Cortex of kidney (tissue), 1 donor: Measurements from ENCODE around the gene INAFM2.

Experiments
- DNase-seq: peaks from one replicate; lab custom pipeline; 2025; lab: John Stamatoyannopoulos, UW

The INAFM2 gene

GRCh38 chr15:40323239-40323952 lies at the start of gene INAFM2:
TSS of gene INAFM2 (plus strand) at chr15:40323692. CDS start at chr15:40324056, 364 bp downstream.
- DNase-seq = no peak

- DNase-seq = no peak
Observed at GRCh38 chr15:40274350-40275274, 48.9 kb upstream of the INAFM2 start.

GRCh38 chr15:40275523-40275922 lies 48.0 kb upstream of the INAFM2 start:
- no peak for DNase-seq

GRCh38 chr15:40275954-40276353 lies 47.5 kb upstream of the INAFM2 start:
- no peak for DNase-seq

- no peak for DNase-seq
Observed at GRCh38 chr15:40276927-40277326, 46.6 kb upstream of the INAFM2 start.

GRCh38 chr15:40277471-40277870 lies 46.0 kb upstream of the INAFM2 start:
- DNase-seq = no peak

GRCh38 chr15:40278026-40278425 lies 45.5 kb upstream of the INAFM2 start:
- DNase-seq = no peak

- DNase-seq = no peak
Observed at GRCh38 chr15:40279437-40280141, 43.9 kb upstream of the INAFM2 start.

GRCh38 chr15:40280260-40281056 lies 43.0 kb upstream of the INAFM2 start:
- no peak for DNase-seq

GRCh38 chr15:40281057-40281800 lies 42.3 kb upstream of the INAFM2 start:
- DNase-seq = no peak

- DNase-seq = no peak
Observed at GRCh38 chr15:40281801-40282146, 41.7 kb upstream of the INAFM2 start.

- no peak for DNase-seq
Observed at GRCh38 chr15:40282147-40282868, 41.2 kb upstream of the INAFM2 start.

GRCh38 chr15:40282869-40283614 lies 40.5 kb upstream of the INAFM2 start, which contains the start of gene ANKRD63:
TSS of gene ANKRD63 (minus strand) at chr15:40283064. CDS start at chr15:40282586, 478 bp downstream.
- DNase-seq = no peak

GRCh38 chr15:40283615-40284300 lies 39.7 kb upstream of the INAFM2 start:
- no peak for DNase-seq

GRCh38 chr15:40285151-40285550 lies 38.3 kb upstream of the INAFM2 start:
- no peak for DNase-seq

- DNase-seq = no peak
Observed at GRCh38 chr15:40285554-40286011, 37.9 kb upstream of the INAFM2 start.

GRCh38 chr15:40286061-40286532 lies 37.4 kb upstream of the INAFM2 start:
- no peak for DNase-seq

GRCh38 chr15:40286794-40287193 lies 36.7 kb upstream of the INAFM2 start:
- DNase-seq = no peak

GRCh38 chr15:40287505-40287904 lies 36.0 kb upstream of the INAFM2 start:
- no peak for DNase-seq
